ENCODE measurements around the gene COL4A2.
A peak's percentile ranks its signal among the peaks of the same experiment; 100 is the strongest.

COL4A2 gene

DNA sequence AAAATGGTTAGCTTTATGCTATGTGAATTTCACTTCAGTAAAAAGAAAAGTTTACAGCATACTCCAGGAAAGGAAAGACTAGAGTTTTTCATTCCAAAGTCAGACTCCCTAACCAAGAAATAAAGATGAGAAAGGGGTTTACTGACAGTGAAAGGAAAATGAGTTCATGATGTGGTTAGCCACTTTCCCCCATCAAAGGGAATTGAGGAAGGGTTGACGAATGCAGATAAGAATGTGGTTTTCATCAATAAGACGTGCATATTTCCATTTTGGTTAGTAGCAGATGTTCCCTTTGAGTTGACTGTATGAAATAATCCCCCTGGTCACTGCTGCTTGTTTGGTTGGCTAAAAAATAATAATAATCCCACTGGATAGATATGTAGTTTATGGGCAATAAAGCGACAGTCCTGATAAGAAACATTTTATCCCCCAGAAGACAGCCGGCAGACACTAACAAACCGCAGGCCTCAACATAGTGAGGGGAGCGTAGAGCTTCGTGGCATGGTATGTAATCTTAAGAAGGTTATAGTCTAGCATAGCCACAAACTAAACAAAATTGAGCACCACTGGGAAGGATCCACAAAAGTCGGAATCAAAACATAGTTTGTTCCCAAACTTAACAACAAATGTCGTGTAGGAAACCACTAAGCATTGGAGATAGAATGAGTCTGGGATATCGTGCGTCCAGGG lies 114.8 kb downstream of the COL4A2 start:
- TF ChIP-seq, protein P1, sequence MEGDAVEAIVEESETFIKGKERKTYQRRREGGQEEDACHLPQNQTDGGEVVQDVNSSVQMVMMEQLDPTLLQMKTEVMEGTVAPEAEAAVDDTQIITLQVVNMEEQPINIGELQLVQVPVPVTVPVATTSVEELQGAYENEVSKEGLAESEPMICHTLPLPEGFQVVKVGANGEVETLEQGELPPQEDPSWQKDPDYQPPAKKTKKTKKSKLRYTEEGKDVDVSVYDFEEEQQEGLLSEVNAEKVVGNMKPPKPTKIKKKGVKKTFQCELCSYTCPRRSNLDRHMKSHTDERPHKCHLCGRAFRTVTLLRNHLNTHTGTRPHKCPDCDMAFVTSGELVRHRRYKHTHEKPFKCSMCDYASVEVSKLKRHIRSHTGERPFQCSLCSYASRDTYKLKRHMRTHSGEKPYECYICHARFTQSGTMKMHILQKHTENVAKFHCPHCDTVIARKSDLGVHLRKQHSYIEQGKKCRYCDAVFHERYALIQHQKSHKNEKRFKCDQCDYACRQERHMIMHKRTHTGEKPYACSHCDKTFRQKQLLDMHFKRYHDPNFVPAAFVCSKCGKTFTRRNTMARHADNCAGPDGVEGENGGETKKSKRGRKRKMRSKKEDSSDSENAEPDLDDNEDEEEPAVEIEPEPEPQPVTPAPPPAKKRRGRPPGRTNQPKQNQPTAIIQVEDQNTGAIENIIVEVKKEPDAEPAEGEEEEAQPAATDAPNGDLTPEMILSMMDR (IDR thresholded peaks at IDR 0.05; ENCODE audit: low read depth, low read length, missing control alignments) = no peak
- H3K4me3 ChIP-seq (replicated peaks; ENCODE audit: low read depth, low read length) = no peak overlapping the region
- DNase-seq (ENCODE audit: extremely low read depth, low read depth) = no peak

DNA sequence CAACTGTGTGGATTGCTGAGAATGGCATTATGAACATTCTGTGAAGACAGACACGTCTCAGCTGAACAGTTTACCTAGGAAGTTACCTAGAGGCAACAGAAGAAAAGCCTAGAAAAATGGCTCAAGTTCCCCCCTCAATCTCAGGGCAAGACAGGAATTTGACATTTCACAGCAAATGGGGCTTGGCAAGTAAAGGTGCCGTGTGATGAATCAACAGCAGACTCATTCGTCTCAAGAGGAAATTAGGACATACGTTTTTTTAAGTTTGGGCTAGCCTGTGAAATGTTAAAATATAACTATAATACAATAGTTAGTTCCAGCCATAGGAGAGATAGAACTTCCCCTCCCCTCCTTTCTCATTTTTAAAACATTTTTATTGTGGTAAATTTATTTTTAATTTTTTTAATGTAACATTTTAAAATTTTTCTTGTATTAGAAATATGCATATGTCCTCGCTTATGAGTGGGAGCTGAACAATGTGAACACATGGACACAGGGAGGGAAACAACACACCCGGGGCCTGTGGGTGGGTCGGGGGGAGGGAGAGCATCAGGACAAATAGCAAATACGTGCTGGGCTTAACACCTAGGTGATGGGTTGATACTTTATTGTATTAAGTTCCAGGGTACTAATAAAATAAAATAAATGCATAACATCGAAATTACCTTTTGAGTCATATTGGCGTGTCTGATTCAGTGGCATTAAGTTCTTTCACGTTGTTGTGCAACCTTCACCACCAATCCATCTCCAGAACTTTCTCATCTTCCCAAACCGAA lies 116.0 kb downstream of the COL4A2 start:
- no peak for DNase-seq (ENCODE audit: extremely low read depth, low read depth)
- TF ChIP-seq, protein P1 (IDR thresholded peaks at IDR 0.05; ENCODE audit: low read depth, low read length, missing control alignments) = no peak
- H3K4me3 ChIP-seq (replicated peaks; ENCODE audit: low read depth, low read length) = no peak overlapping the region

DNA sequence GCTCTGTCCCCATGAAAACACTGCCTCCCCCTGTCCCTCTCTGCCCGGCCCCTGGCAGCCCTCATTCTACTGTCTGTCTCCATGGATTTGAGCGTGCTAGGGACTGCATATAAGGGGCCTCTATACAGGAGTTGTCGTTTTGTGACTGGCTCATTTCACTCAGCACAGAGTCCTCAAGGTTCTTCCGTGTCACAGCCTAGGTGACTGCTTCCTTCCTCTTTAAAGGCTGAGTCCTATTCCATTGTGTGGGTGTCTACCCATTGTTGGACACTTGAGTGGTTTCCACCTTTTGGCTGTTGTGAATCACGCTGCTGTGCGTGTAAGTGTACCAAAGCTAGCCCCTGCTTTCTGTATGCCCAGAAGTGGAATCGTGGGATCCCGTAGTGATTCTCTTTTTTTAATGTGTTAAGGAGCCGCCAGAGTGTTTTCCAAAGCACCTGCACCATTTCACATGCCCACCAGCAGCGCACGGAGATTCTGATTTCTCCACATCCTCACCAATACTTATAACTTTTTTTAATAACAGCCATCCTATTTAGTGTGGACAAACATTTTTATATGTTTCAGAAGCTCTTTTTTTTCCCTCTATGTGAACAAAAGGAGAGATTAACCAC lies 116.7 kb downstream of the COL4A2 start:
- TF ChIP-seq, protein P1 (IDR thresholded peaks at IDR 0.05; ENCODE audit: low read depth, low read length, missing control alignments) = no peak
- H3K4me3 ChIP-seq (replicated peaks; ENCODE audit: low read depth, low read length) = no peak overlapping the region

DNA sequence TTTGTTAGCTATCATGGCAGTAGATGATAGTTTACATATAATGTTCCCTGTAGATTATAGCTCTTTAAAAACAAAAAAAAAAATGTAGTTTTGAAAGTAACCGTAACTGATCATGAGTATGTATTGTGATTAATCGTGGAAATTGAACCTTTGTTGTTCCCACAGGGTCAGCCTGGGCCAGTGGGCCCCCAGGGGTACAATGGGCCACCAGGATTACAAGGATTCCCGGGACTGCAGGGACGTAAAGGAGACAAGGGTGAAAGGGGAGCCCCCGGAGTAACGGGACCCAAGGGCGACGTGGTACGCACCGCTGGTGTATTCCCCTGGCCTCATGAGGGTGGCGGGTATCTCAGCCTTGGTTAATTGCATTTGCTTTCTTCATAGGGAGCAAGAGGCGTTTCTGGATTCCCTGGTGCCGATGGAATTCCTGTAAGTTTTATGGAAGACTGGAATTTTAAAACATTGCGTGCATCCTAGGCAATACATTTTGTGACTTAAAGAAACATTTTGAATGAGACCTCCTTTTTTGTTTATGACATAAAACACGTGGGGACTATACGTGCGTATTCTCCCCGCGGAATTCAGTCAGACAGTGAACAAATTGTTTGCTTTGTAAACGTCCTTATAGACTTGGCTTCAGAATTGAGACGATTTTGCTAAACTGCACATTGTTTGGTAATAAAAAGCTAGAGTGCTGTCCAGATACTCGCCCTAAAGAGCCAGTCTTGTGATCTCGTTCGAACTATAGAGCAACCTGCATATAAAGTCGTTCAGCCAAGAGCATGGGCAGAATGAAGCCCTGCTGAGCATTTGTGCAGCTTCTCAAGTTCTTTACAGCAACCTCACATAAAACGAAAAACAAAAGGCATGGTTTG lies 117.7 kb downstream of the COL4A2 start:
- H3K4me3 ChIP-seq (replicated peaks; ENCODE audit: low read depth, low read length) = no peak overlapping the region
- TF ChIP-seq, protein P1 (IDR thresholded peaks at IDR 0.05; ENCODE audit: low read depth, low read length, missing control alignments) = no peak
- DNase-seq (ENCODE audit: extremely low read depth, low read depth) = no peak

More for the DNA sequence above, 116.7 kb downstream of the COL4A2 start:
- no peak for DNase-seq (ENCODE audit: extremely low read depth, low read depth)

DNA sequence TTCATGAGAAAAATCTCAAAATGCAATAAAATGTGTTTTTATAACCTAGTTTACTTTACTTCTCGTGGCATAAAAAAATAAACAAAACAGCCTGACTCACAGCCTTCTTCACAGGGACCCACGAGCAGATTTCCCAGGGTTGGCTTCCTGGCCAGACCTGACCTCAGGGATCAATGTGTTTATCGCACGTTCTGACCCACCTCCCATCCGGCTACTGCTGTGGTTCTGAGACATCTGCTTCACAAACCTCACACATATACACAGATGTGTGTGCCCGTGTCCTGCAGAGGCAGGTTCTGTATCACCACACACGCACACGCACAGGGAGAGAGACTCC lies 118.3 kb downstream of the COL4A2 start:
- DNase-seq (ENCODE audit: extremely low read depth, low read depth) = peak; percentile 90
- TF ChIP-seq, protein P1 (IDR thresholded peaks at IDR 0.05; ENCODE audit: low read depth, low read length, missing control alignments) = no peak

DNA sequence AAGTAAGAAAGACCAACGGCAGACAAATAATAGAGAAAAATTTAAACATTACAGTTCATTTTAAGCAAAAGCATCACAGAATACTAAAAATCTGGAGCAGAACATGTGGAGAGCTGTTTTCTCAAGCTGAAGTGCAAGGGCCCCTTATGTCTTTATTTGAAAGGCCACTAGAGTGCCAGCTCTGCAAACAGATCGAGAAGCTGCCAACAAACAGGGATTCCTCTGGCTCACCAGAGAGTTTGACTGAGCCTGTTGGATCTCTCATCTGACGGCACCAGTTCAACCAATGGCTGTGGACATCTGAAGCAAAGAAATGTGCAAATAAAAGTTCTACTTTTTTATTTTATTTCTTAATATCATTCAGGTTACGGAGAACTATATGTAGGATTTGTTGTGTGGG lies 119.7 kb downstream of the COL4A2 start:
- TF ChIP-seq, protein P1 (IDR thresholded peaks at IDR 0.05; ENCODE audit: low read depth, low read length, missing control alignments) = no peak
- no peak for DNase-seq (ENCODE audit: extremely low read depth, low read depth)
- H3K4me3 ChIP-seq (replicated peaks; ENCODE audit: low read depth, low read length) = no peak overlapping the region

More for the DNA sequence above, 118.3 kb downstream of the COL4A2 start:
- no peak overlapping the region for H3K4me3 ChIP-seq (replicated peaks; ENCODE audit: low read depth, low read length)
